DOHH2 (cell line): ENCODE data around the gene LYZ.
A peak's percentile ranks its signal among the peaks of the same experiment; 100 is the strongest.

Experiments used
- H3F3A ChIP-seq: fragments of 200-600 bp; sonication (generic), shearing (Covaris generic); 2 replicates; pipeline ENCODE4 v1.6.0; 2016; ENCODE audit warnings: antibody characterized with exemption, mild to moderate bottlenecking; ENCODE audit not compliant: control insufficient read depth, insufficient read depth
- H3K27ac ChIP-seq: fragments of 200-600 bp; sonication (generic); 2 replicates; pipeline ENCODE4 v1.5.1; 2014; ENCODE audit warnings: low read depth, mild to moderate bottlenecking, low read length, moderate library complexity
- H3K27me3 ChIP-seq: fragments of 200-600 bp; sonication (generic); 2 replicates; pipeline ENCODE4 v1.6.1; 2014; ENCODE audit warnings: mild to moderate bottlenecking, low read length, mixed read lengths; ENCODE audit not compliant: control insufficient read depth
- H3K36me3 ChIP-seq: fragments of 200-600 bp; sonication (generic); 2 replicates; pipeline ENCODE4 v1.6.1; 2014; ENCODE audit warnings: mild to moderate bottlenecking, low read length, moderate library complexity, mixed read lengths; ENCODE audit not compliant: control insufficient read depth
- H3K4me1 ChIP-seq: fragments of 200-600 bp; sonication (generic); 2 replicates; pipeline ENCODE4 v1.6.1; 2014; ENCODE audit warnings: mild to moderate bottlenecking, low read length, mixed read lengths; ENCODE audit not compliant: control insufficient read depth
- H3K4me2 ChIP-seq: fragments of 200-600 bp; sonication (generic); 2 replicates; pipeline ENCODE4 v1.6.0; 2014; ENCODE audit warnings: mild to moderate bottlenecking, low read length, moderate library complexity
- H3K4me3 ChIP-seq: fragments of 200-600 bp; sonication (generic); 2 replicates; pipeline ENCODE4 v1.5.1; 2014; ENCODE audit warnings: mild to moderate bottlenecking, low read length, mixed read lengths
- H3K79me2 ChIP-seq: fragments of 200-600 bp; sonication (generic); 2 replicates; pipeline ENCODE4 v1.6.1; 2014; ENCODE audit warnings: mild to moderate bottlenecking, low read length, mixed read lengths; ENCODE audit not compliant: control insufficient read depth
- H3K9me2 ChIP-seq: fragments of 200-600 bp; sonication (generic); replicated peaks from 2 replicates; pipeline ENCODE4 v1.6.1; 2014; ENCODE audit warnings: mild to moderate bottlenecking, low read length, mixed read lengths; ENCODE audit not compliant: control insufficient read depth
- H3K9me3 ChIP-seq: fragments of 200-600 bp; sonication (generic); 2 replicates; pipeline ENCODE4 v1.6.1; 2014; ENCODE audit warnings: antibody characterized with exemption, low read length, mixed read lengths; ENCODE audit not compliant: control insufficient read depth, insufficient read depth
- H4K20me1 ChIP-seq: fragments of 200-600 bp; sonication (generic); 2 replicates; pipeline ENCODE4 v1.6.0; 2014; ENCODE audit warnings: low read depth, mild to moderate bottlenecking, antibody characterized with exemption, low read length, moderate library complexity; ENCODE audit not compliant: control insufficient read depth, insufficient read depth
- EZH2phosphoT487 ChIP-seq: fragments of 200-600 bp; sonication (generic); IDR thresholded peaks from 2 replicates; pipeline ENCODE4 v1.6.1; 2017; ENCODE audit warnings: borderline replicate concordance, mild to moderate bottlenecking, antibody characterized with exemption, low read length, moderate library complexity, mixed read lengths
- TF ChIP-seq, protein P1 (sequence below): fragments of 200-600 bp; sonication (generic); IDR thresholded peaks from one replicate; pipeline ENCODE4 v1.5.1; 2014; ENCODE audit warnings: antibody characterized with exemption, mild to moderate bottlenecking, low read depth, low read length; ENCODE audit not compliant: poor library complexity, severe bottlenecking

LYZ gene

DNA sequence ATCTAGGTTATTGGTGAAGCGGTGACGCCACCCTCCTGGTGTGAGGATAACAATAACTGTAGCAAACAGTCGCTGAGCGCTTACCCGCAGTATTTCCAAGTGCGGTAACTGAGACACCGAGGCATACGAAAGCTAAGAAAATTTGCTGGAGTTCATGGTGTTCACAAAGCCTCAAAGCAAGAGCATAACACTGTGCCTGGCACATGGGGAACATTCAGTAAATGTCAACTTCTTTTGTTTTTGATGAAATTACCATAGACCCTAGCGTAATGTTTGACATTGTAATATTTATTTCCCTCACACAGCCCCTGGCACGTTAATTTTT is 12.1 kb downstream of the LYZ start:
- Histone ChIP-seq H3K4me3 (peak overlapping the region; percentile 99), H3K9me2 (no peaks in the 10 kb centered on the region), H3F3A (peaks cover 6% of the 10 kb centered on the region; the same call in 1 of the 2 replicates), H3K27me3 (no peaks in the 10 kb centered on the region), H3K4me2 (peak overlapping the region; percentile 84), H4K20me1 (0 out of 2 replicates have a peak, but pooled peaks cover 3% of the 10 kb centered on the region), H3K79me2 (peaks cover 54% of the 10 kb centered on the region), H3K36me3 (peaks cover 50% of the 10 kb centered on the region), H3K27ac (peak overlapping the region; percentile 84), H3K9me3 (no peaks in the 10 kb centered on the region), H3K4me1 (peaks cover 37% of the 10 kb centered on the region)
- no peak for TF ChIP-seq EZH2phosphoT487
- TF ChIP-seq, protein P1, sequence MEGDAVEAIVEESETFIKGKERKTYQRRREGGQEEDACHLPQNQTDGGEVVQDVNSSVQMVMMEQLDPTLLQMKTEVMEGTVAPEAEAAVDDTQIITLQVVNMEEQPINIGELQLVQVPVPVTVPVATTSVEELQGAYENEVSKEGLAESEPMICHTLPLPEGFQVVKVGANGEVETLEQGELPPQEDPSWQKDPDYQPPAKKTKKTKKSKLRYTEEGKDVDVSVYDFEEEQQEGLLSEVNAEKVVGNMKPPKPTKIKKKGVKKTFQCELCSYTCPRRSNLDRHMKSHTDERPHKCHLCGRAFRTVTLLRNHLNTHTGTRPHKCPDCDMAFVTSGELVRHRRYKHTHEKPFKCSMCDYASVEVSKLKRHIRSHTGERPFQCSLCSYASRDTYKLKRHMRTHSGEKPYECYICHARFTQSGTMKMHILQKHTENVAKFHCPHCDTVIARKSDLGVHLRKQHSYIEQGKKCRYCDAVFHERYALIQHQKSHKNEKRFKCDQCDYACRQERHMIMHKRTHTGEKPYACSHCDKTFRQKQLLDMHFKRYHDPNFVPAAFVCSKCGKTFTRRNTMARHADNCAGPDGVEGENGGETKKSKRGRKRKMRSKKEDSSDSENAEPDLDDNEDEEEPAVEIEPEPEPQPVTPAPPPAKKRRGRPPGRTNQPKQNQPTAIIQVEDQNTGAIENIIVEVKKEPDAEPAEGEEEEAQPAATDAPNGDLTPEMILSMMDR: no peak

- Histone ChIP-seq H3K4me2 (no peak overlapping the region), H3F3A (no peaks in the 10 kb centered on the region), H3K27ac (no peak overlapping the region), H3K9me3 (no peaks in the 10 kb centered on the region), H3K27me3 (no peaks in the 10 kb centered on the region), H4K20me1 (0 out of 2 replicates have a peak, but pooled peaks cover 3% of the 10 kb centered on the region), H3K36me3 (peaks cover 95% of the 10 kb centered on the region), H3K4me1 (peaks cover 10% of the 10 kb centered on the region), H3K79me2 (peaks cover 95% of the 10 kb centered on the region), H3K9me2 (no peaks in the 10 kb centered on the region), H3K4me3 (no peak overlapping the region)
- no peak for TF ChIP-seq EZH2phosphoT487
Measured at GRCh38 chr12:69366796-69367195, 18.6 kb downstream of the LYZ start.

GRCh38 chr12:69368171-69368570 is 20.0 kb downstream of the LYZ start:
- Histone ChIP-seq H3K27ac (no peak overlapping the region), H3K36me3 (peaks cover 97% of the 10 kb centered on the region), H3K79me2 (peaks cover 95% of the 10 kb centered on the region)

GRCh38 chr12:69383074-69383473 is 34.9 kb downstream of the LYZ start:
- H3K27ac ChIP-seq: no peak overlapping the region
- H3K4me1 ChIP-seq: no peaks in the 10 kb centered on the region
- H3K9me2 ChIP-seq: no peaks in the 10 kb centered on the region
- no peaks in the 10 kb centered on the region for H3K9me3 ChIP-seq
- H4K20me1 ChIP-seq: no peaks in the 10 kb centered on the region
- TF ChIP-seq EZH2phosphoT487: no peak
- TF ChIP-seq, protein P1: no peak
- H3K36me3 ChIP-seq: peaks cover 85% of the 10 kb centered on the region
- no peaks in the 10 kb centered on the region for H3K27me3 ChIP-seq
- H3F3A ChIP-seq: peaks cover 20% of the 10 kb centered on the region; the same call in 1 of the 2 replicates
- no peak overlapping the region for H3K4me2 ChIP-seq
- H3K79me2 ChIP-seq: peaks cover 57% of the 10 kb centered on the region
- H3K4me3 ChIP-seq: no peak overlapping the region

More at GRCh38 chr12:69368171-69368570, 20.0 kb downstream of the LYZ start:
- no peaks in the 10 kb centered on the region for H3K27me3 ChIP-seq
- TF ChIP-seq, protein P1: no peak
- no peak for TF ChIP-seq EZH2phosphoT487
- H3K4me2 ChIP-seq: no peak overlapping the region
- H3K9me3 ChIP-seq: peaks cover 3% of the 10 kb centered on the region; the same call in 1 of the 2 replicates
- no peaks in the 10 kb centered on the region for H3F3A ChIP-seq
- no peaks in the 10 kb centered on the region for H4K20me1 ChIP-seq
- H3K4me1 ChIP-seq: peaks cover 5% of the 10 kb centered on the region; the same call in 1 of the 2 replicates
- H3K4me3 ChIP-seq: no peak overlapping the region
- no peaks in the 10 kb centered on the region for H3K9me2 ChIP-seq
